K562 (cell line): ENCODE measurements around the gene CHST14. TPM values are rescaled to one million over a fixed set of nuclear protein-coding genes. Genes with fewer than 3 reads are reported as not detected.

Experiments
- BRD9 ChIP-seq: fragments of 450-650 bp; IDR thresholded peaks from 2 replicates; pipeline ENCODE4 v1.6.1; 2018; ENCODE audit warnings: low read depth; ENCODE audit not compliant: partially characterized antibody
- CBFA2T3 ChIP-seq: fragments of 450-650 bp; IDR thresholded peaks from 2 replicates; pipeline ENCODE4 v1.6.1; 2017
- CC2D1A ChIP-seq: fragments of 450-650 bp; IDR thresholded peaks from 2 replicates; pipeline ENCODE4 v1.6.1; 2017; ENCODE audit warnings: mild to moderate bottlenecking
- CHD4 ChIP-seq: fragments of 200-600 bp; sonication (generic); IDR thresholded peaks from 3 replicates; pipeline ENCODE4 v1.6.1; 2012; ENCODE audit warnings: low read depth, mild to moderate bottlenecking, mixed read lengths, low read length, inconsistent platforms; ENCODE audit not compliant: insufficient read depth, insufficient replicate concordance, poor library complexity, severe bottlenecking
- CSDE1 ChIP-seq, 2 experiments: fragments of 450-650 bp; IDR thresholded peaks; 2 replicates each; pipeline ENCODE4 v1.6.1; 2016; ENCODE audit warnings: mild to moderate bottlenecking in 1 of 2
- ILK ChIP-seq: fragments of 450-650 bp; IDR thresholded peaks from 2 replicates; pipeline ENCODE4 v1.6.1; 2016; ENCODE audit warnings: missing genetic modification characterization, low read depth, mild to moderate bottlenecking, missing compliant biosample characterization, moderate library complexity, borderline replicate concordance
- KLF16 ChIP-seq: IDR thresholded peaks from 2 replicates; pipeline ENCODE4 v1.6.1; 2016; ENCODE audit warnings: antibody characterized with exemption
- MAFK ChIP-seq: IDR thresholded peaks from 2 replicates; pipeline ENCODE4 v1.6.1; 2011; ENCODE audit warnings: low read length, improper control_type of control experiment
- NBN ChIP-seq: fragments of 450-650 bp; IDR thresholded peaks from 2 replicates; pipeline ENCODE4 v1.6.1; 2016; ENCODE audit warnings: low read depth, mild to moderate bottlenecking
- PCBP1 ChIP-seq: fragments of 200-400 bp; formaldehyde crosslinking; IDR thresholded peaks from 2 replicates; pipeline ENCODE4 v1.6.1; 2018; ENCODE audit warnings: mild to moderate bottlenecking, low read depth, low read length; ENCODE audit not compliant: poor library complexity, severe bottlenecking
- PML ChIP-seq: IDR thresholded peaks from 2 replicates; pipeline ENCODE4 v1.6.1; 2012; ENCODE audit warnings: low read length, inconsistent platforms
- PRDM10 ChIP-seq: fragments of 450-650 bp; IDR thresholded peaks from 2 replicates; pipeline ENCODE4 v1.6.1; 2018; ENCODE audit not compliant: partially characterized antibody
- RBBP5 ChIP-seq: fragments of 200-600 bp; sonication (generic); IDR thresholded peaks from 2 replicates; pipeline ENCODE4 v1.6.1; 2012; ENCODE audit warnings: borderline replicate concordance, mild to moderate bottlenecking, low read length, control low read depth, inconsistent platforms; ENCODE audit not compliant: insufficient read depth, poor library complexity, severe bottlenecking
- RCOR1 ChIP-seq, 2 experiments: IDR thresholded peaks; 2 replicates each; pipeline ENCODE4 v1.6.1; 2012; ENCODE audit warnings: low read depth in 2 of 2, low read length in 2 of 2, borderline replicate concordance in 1 of 2, improper control_type of control experiment in 1 of 2
- TFE3 ChIP-seq: fragments of 450-650 bp; formaldehyde crosslinking; IDR thresholded peaks from 2 replicates; pipeline ENCODE4 v1.4.0; 2020; ENCODE audit warnings: mild to moderate bottlenecking, mixed read lengths
- TRIM28 ChIP-seq: fragments of 450-650 bp; IDR thresholded peaks from 2 replicates; pipeline ENCODE4 v1.6.1; 2017
- ZKSCAN3 ChIP-seq: fragments of 250-450 bp; sonication (Bioruptor Pico); IDR thresholded peaks from 2 replicates; pipeline ENCODE4 v1.4.0; 2020
- ZNF507 ChIP-seq: conservative IDR thresholded peaks from 2 replicates; pipeline ENCODE4 v1.6.1; 2017; ENCODE audit warnings: missing genetic modification characterization, missing compliant biosample characterization
- ZNF551 ChIP-seq: fragments of 250-450 bp; sonication (Bioruptor Pico); IDR thresholded peaks from 2 replicates; pipeline ENCODE4 v1.5.0; 2021; ENCODE audit warnings: mild to moderate bottlenecking, moderate library complexity
- ZNF644 ChIP-seq: fragments of 200-800 bp; sonication (Bioruptor generic); IDR thresholded peaks from 2 replicates; pipeline ENCODE4 v1.6.1; 2016; ENCODE audit warnings: low read depth, missing genetic modification characterization, missing compliant biosample characterization
- ZNF740 ChIP-seq, 3 experiments: fragments of 200-800 bp in 1 of 3; sonication (Bioruptor generic) in 1 of 3; sonication (generic) in 1 of 3; formaldehyde crosslinking in 1 of 3; IDR thresholded peaks; 2 replicates each; pipeline versions ENCODE4 v1.6.1 to v1.8.0; 2016 to 2022; ENCODE audit warnings: mild to moderate bottlenecking in 2 of 3, missing compliant biosample characterization in 2 of 3, missing genetic modification characterization in 2 of 3, missing genetic modification reagents in 1 of 3
- ZNF79 ChIP-seq: fragments of 250-450 bp; sonication (Bioruptor Pico); IDR thresholded peaks from 2 replicates; pipeline ENCODE4 v1.4.0; 2020; ENCODE audit warnings: low read depth, mild to moderate bottlenecking, moderate library complexity
- polyA plus RNA-seq, 8 experiments: library from polyadenylated mRNA; depleted of rRNA in 4 of 8; stranded (reverse) in 5 of 8; unstranded in 3 of 8; fragments of >200 nt; fragmentation: Nextera tagmentation in 2 of 8; fragmentation: Illumina TruSeq in 1 of 8; extraction: Ambion mirVana in 2 of 8; extraction: Trizol in 1 of 8; gene quantifications; 2 replicates each; pipeline versions ENCODE4 v1.2.1 to v1.2.3, GENCODE V29; 2011 to 2014; ENCODE audit warnings: inconsistent platforms in 1 of 8, missing spikeins in 1 of 8
- total RNA-seq, 7 experiments: library from RNA; depleted of rRNA in 6 of 7; stranded (reverse); fragments of >200 nt in 6 of 7; fragmentation: Illumina TruSeq in 2 of 7; extraction: Trizol in 2 of 7; gene quantifications; 2 replicates each; pipeline versions ENCODE4 v1.2.1 to v1.2.3, GENCODE V29; 2011 to 2021; ENCODE audit warnings: low replicate concordance in 1 of 7

Gene CHST14
- total and polyA plus RNA-seq, 9 of the 15 experiments (the other 6 are each of a cell fraction or from before 2014, with no cell fraction given) = 1.6 to 12.1 (median 4.5) TPM

- peak; percentile 67 for TF ChIP-seq ZNF740 (CRISPR knock-in tag; IDR thresholded peaks at IDR 0.05)
- 0 out of 4 replicates have a peak, but pooled peaks of 1 of the 2 experiments have one; percentile 51 for TF ChIP-seq ZNF740 (tag; IDR thresholded peaks at IDR 0.05)
- TF ChIP-seq ZNF644 (tag) = no peak
- no peak for TF ChIP-seq ZNF507 (tag)
- TF ChIP-seq PML = no peak
- TF ChIP-seq CHD4 = peak; percentile 23
- TF ChIP-seq PRDM10 = peak; percentile 61
- TF ChIP-seq CBFA2T3 = no peak
- no peak for TF ChIP-seq ZKSCAN3 (CRISPR knock-in tag)
- no peak for TF ChIP-seq ZNF79 (CRISPR knock-in tag)
- no peak for TF ChIP-seq ZNF551 (CRISPR knock-in tag)
- TF ChIP-seq TFE3 (CRISPR knock-in tag) = no peak
- peak; percentile 66 for TF ChIP-seq BRD9
- no peak for TF ChIP-seq ILK (tag)
- peak; percentile 7 for TF ChIP-seq RBBP5
- no peak for TF ChIP-seq RCOR1 (IDR thresholded peaks at IDR 0.05; ENCODE audit: borderline replicate concordance in 1 of 2, low read depth in 2 of 2, low read length in 2 of 2)
- TF ChIP-seq NBN = no peak
- no peak for TF ChIP-seq TRIM28
- no peak for TF ChIP-seq MAFK
- TF ChIP-seq KLF16 = no peak
- TF ChIP-seq PCBP1 = no peak
- TF ChIP-seq CC2D1A = no peak
- no peak for TF ChIP-seq CSDE1 (IDR thresholded peaks at IDR 0.05)
Measured at GRCh38 chr15:40436116-40436891, 34.5 kb upstream of the CHST14 start (continued).
